A549 (cell line): ENCODE data around the gene NFKB2. TPM values are rescaled to one million over a fixed set of nuclear protein-coding genes. Genes with fewer than 3 reads are reported as not detected.

Experiments used
- ATAC-seq, 2 experiments: fragments of 200-7000 bp in 1 of 2; fragments of >200 bp in 1 of 2; cut with Nextera tagmentation in 1 of 2; cut with Tn5 transposase in 1 of 2; 3 replicates each; pipeline versions ENCODE4 v1.8.0 to v1.9.1; 2018 to 2020; ENCODE audit warnings: mild to moderate bottlenecking in 1 of 2, moderate library complexity in 1 of 2
- CTCF ChIA-PET: fragments of 300-600 bp; sonication (Branson Sonifier 250); formaldehyde crosslinking; extraction: SDS; loops from one replicate; lab custom pipeline; 2021; ENCODE audit warnings: antibody characterized with exemption, inconsistent platforms; lab: Yijun Ruan, JAX
- POLR2A ChIA-PET: fragments of 350-600 bp; formaldehyde crosslinking; extraction: SDS; loops from one replicate; lab custom pipeline; 2021; ENCODE audit warnings: antibody characterized with exemption, inconsistent platforms; lab: Yijun Ruan, JAX
- DNase-seq, 2 experiments: peaks; one replicate each; pipeline versions ENCODE4 v3.0.0 to v3.0.0-alpha.2; 2011 to 2016; ENCODE audit warnings: low read depth in 1 of 2, low spot score in 1 of 2
- FAIRE-seq: peaks from 2 replicates; lab custom pipeline; 2011; peaks lifted over from hg19 to GRCh38; lab: Jason Lieb, UNC
- H3K27ac ChIP-seq, 2 experiments: fragments of >200 bp; sonication (Bioruptor Twin); formaldehyde crosslinking; 3 replicates each; pipeline ENCODE4 v1.5.1; 2016 to 2017
- H3K4me1 ChIP-seq: fragments of >200 bp; sonication (Bioruptor Twin); formaldehyde crosslinking; 3 replicates; pipeline ENCODE4 v1.6.1; 2016
- H3K4me2 ChIP-seq: fragments of >200 bp; sonication (Bioruptor Twin); formaldehyde crosslinking; 3 replicates; pipeline ENCODE4 v1.6.1; 2016
- H3K4me3 ChIP-seq: fragments of >200 bp; sonication (Bioruptor Twin); formaldehyde crosslinking; 3 replicates; pipeline ENCODE4 v1.5.1; 2016
- H3K9me3 ChIP-seq: fragments of >200 bp; sonication (Bioruptor Twin); formaldehyde crosslinking; 3 replicates; pipeline ENCODE4 v1.6.1; 2016
- CBX2 ChIP-seq: fragments of 200-600 bp; sonication (generic); IDR thresholded peaks from 2 replicates; pipeline ENCODE4 v1.6.1; 2016; ENCODE audit warnings: low read depth, mild to moderate bottlenecking, borderline replicate concordance
- EP300 ChIP-seq, 2 experiments: fragments of >200 bp; sonication (Bioruptor Twin); formaldehyde crosslinking; IDR thresholded peaks; 2 replicates in 1 of 2; 3 replicates in 1 of 2; pipeline ENCODE4 v1.6.1; 2016 to 2017
- ESRRA ChIP-seq: fragments of 150-350 bp; IDR thresholded peaks from 2 replicates; pipeline ENCODE4 v1.6.1; 2014; ENCODE audit warnings: mild to moderate bottlenecking, low read length, borderline replicate concordance
- FOXS1 ChIP-seq: fragments of 250-450 bp; sonication (Bioruptor Pico); IDR thresholded peaks from 2 replicates; pipeline ENCODE4 v1.5.0; 2020; ENCODE audit warnings: mild to moderate bottlenecking, moderate library complexity
- HEYL ChIP-seq: fragments of 250-450 bp; sonication (Bioruptor Pico); IDR thresholded peaks from 2 replicates; pipeline ENCODE4 v1.8.0; 2021; ENCODE audit warnings: mild to moderate bottlenecking, moderate library complexity
- JUN ChIP-seq, 2 experiments: fragments of >200 bp; sonication (Bioruptor Twin); formaldehyde crosslinking; IDR thresholded peaks; 2 replicates in 1 of 2; 3 replicates in 1 of 2; pipeline ENCODE4 v1.6.1; 2016 to 2017
- KDM1A ChIP-seq: fragments of 200-600 bp; sonication (generic); IDR thresholded peaks from 2 replicates; pipeline ENCODE4 v1.6.1; 2016; ENCODE audit warnings: low read depth, mild to moderate bottlenecking
- KDM5A ChIP-seq: fragments of 200-600 bp; sonication (generic); IDR thresholded peaks from 2 replicates; pipeline ENCODE4 v1.6.1; 2016; ENCODE audit warnings: antibody characterized with exemption, mild to moderate bottlenecking
- NFE2L2 ChIP-seq: fragments of 150-350 bp; conservative IDR thresholded peaks from 2 replicates; pipeline ENCODE4 v1.6.1; 2014; ENCODE audit warnings: low read length
- PHF8 ChIP-seq: fragments of 200-600 bp; sonication (generic); IDR thresholded peaks from 2 replicates; pipeline ENCODE4 v1.6.1; 2016; ENCODE audit warnings: low read depth, mild to moderate bottlenecking, antibody characterized with exemption, moderate library complexity, borderline replicate concordance
- POLR2AphosphoS2 ChIP-seq: conservative IDR thresholded peaks from 2 replicates; pipeline ENCODE4 v1.6.1; 2012; ENCODE audit warnings: low read length, improper control_type of control experiment, inconsistent platforms
- SMC3 ChIP-seq: fragments of >200 bp; sonication (Bioruptor Twin); formaldehyde crosslinking; IDR thresholded peaks from 3 replicates; pipeline ENCODE4 v1.6.1; 2018; ENCODE audit warnings: inconsistent platforms
- WGBS: methylation state at CpG from one replicate; pipeline ENCODE4 v1.1.6; 2017; ENCODE audit errors: missing lambda C conversion rate; 5-methylcytosine and 5-hydroxymethylcytosine counted together
- polyA plus RNA-seq, 4 experiments: library from polyadenylated mRNA; depleted of rRNA in 3 of 4; stranded (reverse); fragments of >200 nt; fragmentation: RNase III in 1 of 4; extraction: RNeasy Plus Mini Kit Qiagen cat#74134 plus additional on column Dnase treatment in 1 of 4; gene quantifications; 2 replicates in 3 of 4; 3 replicates in 1 of 4; pipeline ENCODE4 v1.2.3, GENCODE V29; 2011 to 2017
- TF ChIP-seq, protein P1 (sequence below): fragments of 250-450 bp; sonication (Bioruptor Pico); IDR thresholded peaks from 2 replicates; pipeline ENCODE4 v1.5.0; 2021; ENCODE audit warnings: mild to moderate bottlenecking, moderate library complexity, borderline replicate concordance
- TF ChIP-seq, protein P2 (sequence below): fragments of >200 bp; sonication (Bioruptor Twin); formaldehyde crosslinking; IDR thresholded peaks from 3 replicates; pipeline ENCODE4 v1.5.1; 2016
- TF ChIP-seq, protein P3 (sequence below): fragments of 150-350 bp; IDR thresholded peaks from 2 replicates; pipeline ENCODE4 v1.6.1; 2014; ENCODE audit warnings: low read depth, mild to moderate bottlenecking, low read length
- TF ChIP-seq, protein P4 (sequence below): IDR thresholded peaks from 2 replicates; pipeline ENCODE4 v1.6.1; 2012
- TF ChIP-seq, protein P5 (sequence below): fragments of >200 bp; sonication (Bioruptor Twin); formaldehyde crosslinking; IDR thresholded peaks from 2 replicates; pipeline ENCODE4 v1.6.1; 2016

Gene NFKB2
- polyA plus RNA-seq, 2 of the 4 experiments (the other 2 are of a cell fraction): 27.6 to 35.7 TPM

DNA sequence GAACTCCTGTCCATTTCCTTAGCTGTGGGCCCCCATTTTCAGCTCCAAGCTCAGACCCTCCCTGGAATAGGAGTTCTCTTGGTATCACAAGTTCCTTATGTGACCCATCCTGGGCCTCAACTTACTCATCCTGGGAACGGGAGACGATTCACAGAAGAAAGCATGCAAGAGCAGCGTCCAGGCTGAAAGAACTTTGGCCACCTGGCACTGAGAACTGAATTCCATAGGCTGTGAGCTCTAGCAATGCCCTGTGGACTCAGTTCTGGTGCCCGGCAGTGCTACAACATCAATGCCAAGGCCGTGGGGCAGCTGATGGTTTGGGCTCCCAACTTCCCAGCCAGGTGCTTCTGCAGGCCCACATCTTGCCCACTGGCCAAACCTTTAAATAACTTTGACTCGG is 40.8 kb downstream of the NFKB2 start:
- no peak overlapping the region for H3K4me3 ChIP-seq
- TF ChIP-seq FOXS1 (CRISPR knock-in tag): no peak
- no peak for TF ChIP-seq JUN (IDR thresholded peaks at IDR 0.05)
- TF ChIP-seq, protein P1, sequence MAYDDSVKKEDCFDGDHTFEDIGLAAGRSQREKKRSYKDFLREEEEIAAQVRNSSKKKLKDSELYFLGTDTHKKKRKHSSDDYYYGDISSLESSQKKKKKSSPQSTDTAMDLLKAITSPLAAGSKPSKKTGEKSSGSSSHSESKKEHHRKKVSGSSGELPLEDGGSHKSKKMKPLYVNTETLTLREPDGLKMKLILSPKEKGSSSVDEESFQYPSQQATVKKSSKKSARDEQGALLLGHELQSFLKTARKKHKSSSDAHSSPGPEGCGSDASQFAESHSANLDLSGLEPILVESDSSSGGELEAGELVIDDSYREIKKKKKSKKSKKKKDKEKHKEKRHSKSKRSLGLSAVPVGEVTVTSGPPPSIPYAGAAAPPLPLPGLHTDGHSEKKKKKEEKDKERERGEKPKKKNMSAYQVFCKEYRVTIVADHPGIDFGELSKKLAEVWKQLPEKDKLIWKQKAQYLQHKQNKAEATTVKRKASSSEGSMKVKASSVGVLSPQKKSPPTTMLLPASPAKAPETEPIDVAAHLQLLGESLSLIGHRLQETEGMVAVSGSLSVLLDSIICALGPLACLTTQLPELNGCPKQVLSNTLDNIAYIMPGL (CRISPR knock-in tag): no peak
- no peak for TF ChIP-seq KDM5A
- no peak for TF ChIP-seq EP300 (IDR thresholded peaks at IDR 0.05)
- ChIA-PET CTCF (interaction anchor here (1.7 to 17.4 kb wide), 4 partner anchors 13 to 160 kb away, joined by 4 to 337 read pairs (median 48); partner anchors contain the start of gene NFKB2), POLR2A (no interaction called here)
- ATAC-seq (no peak), FAIRE-seq (no peak), DNase-seq (no peak)
- H3K27ac ChIP-seq: no peak overlapping the region
- H3K4me1 ChIP-seq: peaks cover 12% of the 10 kb centered on the region
- H3K9me3 ChIP-seq: no peaks in the 10 kb centered on the region
- WGBS: 61% methylated on average over 6 of the region's 6 CpGs
- H3K4me2 ChIP-seq: no peak overlapping the region

DNA sequence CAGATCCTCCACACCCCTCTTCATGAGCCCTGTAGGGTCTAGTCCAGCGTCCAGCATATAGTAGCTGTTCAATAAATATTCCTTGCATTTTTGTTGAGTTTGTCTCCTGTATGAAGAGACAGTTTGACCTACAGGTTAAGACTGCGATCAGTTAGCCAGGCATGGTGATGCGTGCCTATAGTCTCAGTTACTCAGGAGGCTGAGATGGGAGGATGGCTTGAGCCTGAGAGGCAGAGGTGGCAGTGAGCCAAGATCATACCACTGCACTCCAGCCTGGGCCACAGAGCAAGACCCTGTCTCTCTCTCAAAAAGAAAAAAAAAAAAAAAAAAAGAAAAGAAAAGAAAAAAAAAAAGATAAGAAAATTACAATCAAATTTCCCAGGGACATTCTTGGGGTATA is 42.0 kb downstream of the NFKB2 start:
- no peak for TF ChIP-seq EP300 (IDR thresholded peaks at IDR 0.05)
- TF ChIP-seq, protein P2, sequence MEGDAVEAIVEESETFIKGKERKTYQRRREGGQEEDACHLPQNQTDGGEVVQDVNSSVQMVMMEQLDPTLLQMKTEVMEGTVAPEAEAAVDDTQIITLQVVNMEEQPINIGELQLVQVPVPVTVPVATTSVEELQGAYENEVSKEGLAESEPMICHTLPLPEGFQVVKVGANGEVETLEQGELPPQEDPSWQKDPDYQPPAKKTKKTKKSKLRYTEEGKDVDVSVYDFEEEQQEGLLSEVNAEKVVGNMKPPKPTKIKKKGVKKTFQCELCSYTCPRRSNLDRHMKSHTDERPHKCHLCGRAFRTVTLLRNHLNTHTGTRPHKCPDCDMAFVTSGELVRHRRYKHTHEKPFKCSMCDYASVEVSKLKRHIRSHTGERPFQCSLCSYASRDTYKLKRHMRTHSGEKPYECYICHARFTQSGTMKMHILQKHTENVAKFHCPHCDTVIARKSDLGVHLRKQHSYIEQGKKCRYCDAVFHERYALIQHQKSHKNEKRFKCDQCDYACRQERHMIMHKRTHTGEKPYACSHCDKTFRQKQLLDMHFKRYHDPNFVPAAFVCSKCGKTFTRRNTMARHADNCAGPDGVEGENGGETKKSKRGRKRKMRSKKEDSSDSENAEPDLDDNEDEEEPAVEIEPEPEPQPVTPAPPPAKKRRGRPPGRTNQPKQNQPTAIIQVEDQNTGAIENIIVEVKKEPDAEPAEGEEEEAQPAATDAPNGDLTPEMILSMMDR: no peak
- no peak for TF ChIP-seq HEYL
- TF ChIP-seq SMC3: no peak
- no peak for TF ChIP-seq NFE2L2
- TF ChIP-seq, protein P3, sequence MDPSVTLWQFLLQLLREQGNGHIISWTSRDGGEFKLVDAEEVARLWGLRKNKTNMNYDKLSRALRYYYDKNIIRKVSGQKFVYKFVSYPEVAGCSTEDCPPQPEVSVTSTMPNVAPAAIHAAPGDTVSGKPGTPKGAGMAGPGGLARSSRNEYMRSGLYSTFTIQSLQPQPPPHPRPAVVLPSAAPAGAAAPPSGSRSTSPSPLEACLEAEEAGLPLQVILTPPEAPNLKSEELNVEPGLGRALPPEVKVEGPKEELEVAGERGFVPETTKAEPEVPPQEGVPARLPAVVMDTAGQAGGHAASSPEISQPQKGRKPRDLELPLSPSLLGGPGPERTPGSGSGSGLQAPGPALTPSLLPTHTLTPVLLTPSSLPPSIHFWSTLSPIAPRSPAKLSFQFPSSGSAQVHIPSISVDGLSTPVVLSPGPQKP: no peak
- no peak for TF ChIP-seq ESRRA
- TF ChIP-seq PHF8: no peak
- ChIA-PET POLR2A (interaction anchor here (0.9 kb wide), 1 partner anchor 13 kb away, joined by 5 read pairs; no protein-coding TSS in a partner anchor), CTCF (interaction anchor here (1.0 to 9.9 kb wide), 3 partner anchors 14 to 43 kb away, joined by 3 to 82 read pairs (median 3); no protein-coding TSS in a partner anchor)
- Histone ChIP-seq H3K4me2 (no peak overlapping the region), H3K4me1 (peaks cover 8% of the 10 kb centered on the region), H3K9me3 (no peaks in the 10 kb centered on the region), H3K27ac (no peak overlapping the region), H3K4me3 (no peak overlapping the region)
- ATAC-seq (no peak), DNase-seq (no peak), FAIRE-seq (no peak)
- 84% methylated on average over 3 of the region's 3 CpGs for WGBS

DNA sequence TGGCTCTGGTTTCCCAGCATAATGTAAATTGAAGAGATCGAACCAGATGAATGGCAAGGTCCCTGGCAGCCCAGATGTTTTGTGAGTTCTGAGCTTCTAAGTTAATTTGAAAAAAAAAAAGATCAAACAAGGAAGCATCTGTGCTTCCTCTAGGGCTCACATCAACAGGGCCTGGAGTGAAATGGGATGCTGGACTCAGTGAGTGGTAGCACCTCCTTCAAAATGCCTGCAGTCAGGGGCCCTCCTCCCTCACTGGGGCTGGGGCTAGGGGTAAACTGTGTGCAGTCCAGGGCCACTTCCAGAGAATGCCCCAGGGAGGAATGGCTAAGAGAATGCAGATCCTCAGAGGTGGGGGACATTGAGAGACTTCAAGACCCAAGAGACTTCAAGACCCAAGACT is 42.9 kb downstream of the NFKB2 start:
- DNase-seq (no peak), FAIRE-seq (no peak), ATAC-seq (no peak)
- CTCF ChIA-PET: interaction anchor here (0.7 to 9.9 kb wide), 4 partner anchors 11 to 44 kb away, joined by 3 to 82 read pairs (median 3); no protein-coding TSS in a partner anchor
- POLR2A ChIA-PET: interaction anchor here (0.9 kb wide), 1 partner anchor 12 kb away, joined by 5 read pairs; no protein-coding TSS in a partner anchor
- WGBS: 79% methylated on average over 1 of the region's 1 CpG
- H3K4me1 ChIP-seq: peaks cover 8% of the 10 kb centered on the region
- TF ChIP-seq, protein P4, sequence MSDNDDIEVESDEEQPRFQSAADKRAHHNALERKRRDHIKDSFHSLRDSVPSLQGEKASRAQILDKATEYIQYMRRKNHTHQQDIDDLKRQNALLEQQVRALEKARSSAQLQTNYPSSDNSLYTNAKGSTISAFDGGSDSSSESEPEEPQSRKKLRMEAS: no peak
- TF ChIP-seq, protein P2: no peak
- TF ChIP-seq CBX2 (no peak), KDM1A (no peak), POLR2AphosphoS2 (no peak)
- TF ChIP-seq, protein P5, sequence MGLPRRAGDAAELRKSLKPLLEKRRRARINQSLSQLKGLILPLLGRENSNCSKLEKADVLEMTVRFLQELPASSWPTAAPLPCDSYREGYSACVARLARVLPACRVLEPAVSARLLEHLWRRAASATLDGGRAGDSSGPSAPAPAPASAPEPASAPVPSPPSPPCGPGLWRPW: no peak
- no peak overlapping the region for H3K4me3 ChIP-seq
- no peak overlapping the region for H3K4me2 ChIP-seq
- H3K27ac ChIP-seq: no peak overlapping the region
- H3K9me3 ChIP-seq: no peaks in the 10 kb centered on the region
